Panc1 (cell line): ENCODE measurements around the gene LINGO3.

Experiments used
- POLR2AphosphoS5 ChIP-seq: IDR thresholded peaks from 2 replicates; pipeline ENCODE4 v1.6.1; 2012; ENCODE audit warnings: mild to moderate bottlenecking, low read depth, low read length, moderate library complexity
- SIN3A ChIP-seq: IDR thresholded peaks from 2 replicates; pipeline ENCODE4 v1.6.1; 2012; ENCODE audit warnings: low read depth, mild to moderate bottlenecking, low read length, moderate library complexity, borderline replicate concordance; ENCODE audit not compliant: insufficient read depth
- TCF7L2 ChIP-seq: IDR thresholded peaks from 2 replicates; pipeline ENCODE4 v1.6.1; 2011; ENCODE audit warnings: mild to moderate bottlenecking, low read depth, low read length, inconsistent platforms
- TF ChIP-seq, protein P1 (sequence below): fragments of 450-650 bp; IDR thresholded peaks from 2 replicates; pipeline ENCODE4 v1.5.1; 2017; ENCODE audit warnings: mild to moderate bottlenecking
- TF ChIP-seq, protein P2 (sequence below), 2 experiments: IDR thresholded peaks; 2 replicates each; pipeline ENCODE4 v1.6.1; 2011 to 2012; ENCODE audit warnings: low read depth in 2 of 2, control low read depth in 1 of 2, low read length in 1 of 2, mild to moderate bottlenecking in 1 of 2, moderate library complexity in 1 of 2; ENCODE audit not compliant: insufficient read depth in 1 of 2

DNA sequence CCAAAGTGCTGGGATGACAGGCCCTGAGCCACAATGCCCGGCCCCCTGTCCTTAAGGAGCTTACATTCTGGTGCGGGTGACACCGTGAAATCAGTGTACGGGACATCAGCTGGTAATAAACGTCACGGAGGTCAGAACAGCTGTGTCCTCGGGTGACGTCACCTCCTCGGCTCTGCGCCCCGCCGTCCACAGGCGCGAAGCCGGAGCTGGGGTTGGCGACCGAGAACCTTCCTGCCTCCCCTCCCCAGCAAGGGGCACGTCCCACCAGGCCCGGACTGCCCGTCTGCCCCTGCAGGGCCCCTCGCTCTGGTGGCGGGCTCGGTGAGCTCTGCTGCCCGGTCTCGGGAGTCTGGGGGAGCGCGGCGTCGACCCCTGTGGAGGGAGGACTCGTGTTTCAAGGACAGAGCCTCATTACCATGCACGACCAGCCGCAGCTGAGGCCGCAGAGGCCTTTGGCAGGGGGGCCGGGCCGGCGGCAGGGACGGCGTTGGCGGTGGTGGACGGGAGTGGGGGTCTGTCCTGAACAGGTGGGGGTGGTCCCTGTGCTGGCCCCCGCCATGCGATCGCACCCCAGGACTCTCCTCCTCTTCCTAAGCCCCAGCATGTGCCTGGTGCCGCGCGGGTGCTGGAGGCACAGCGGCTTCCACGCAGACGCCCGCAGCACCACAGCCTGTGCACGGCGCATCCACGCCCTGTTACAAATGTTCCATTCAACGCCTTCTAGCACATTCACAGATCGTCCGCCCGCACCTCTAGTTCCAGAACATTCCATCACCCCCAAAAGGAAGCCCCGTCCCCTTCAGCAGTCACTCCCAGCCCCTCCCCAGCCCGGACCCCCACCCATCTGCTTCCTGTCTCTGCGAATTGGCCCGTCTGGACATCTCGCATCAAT lies 5.4 kb downstream of the LINGO3 start:
- TF ChIP-seq, protein P1, sequence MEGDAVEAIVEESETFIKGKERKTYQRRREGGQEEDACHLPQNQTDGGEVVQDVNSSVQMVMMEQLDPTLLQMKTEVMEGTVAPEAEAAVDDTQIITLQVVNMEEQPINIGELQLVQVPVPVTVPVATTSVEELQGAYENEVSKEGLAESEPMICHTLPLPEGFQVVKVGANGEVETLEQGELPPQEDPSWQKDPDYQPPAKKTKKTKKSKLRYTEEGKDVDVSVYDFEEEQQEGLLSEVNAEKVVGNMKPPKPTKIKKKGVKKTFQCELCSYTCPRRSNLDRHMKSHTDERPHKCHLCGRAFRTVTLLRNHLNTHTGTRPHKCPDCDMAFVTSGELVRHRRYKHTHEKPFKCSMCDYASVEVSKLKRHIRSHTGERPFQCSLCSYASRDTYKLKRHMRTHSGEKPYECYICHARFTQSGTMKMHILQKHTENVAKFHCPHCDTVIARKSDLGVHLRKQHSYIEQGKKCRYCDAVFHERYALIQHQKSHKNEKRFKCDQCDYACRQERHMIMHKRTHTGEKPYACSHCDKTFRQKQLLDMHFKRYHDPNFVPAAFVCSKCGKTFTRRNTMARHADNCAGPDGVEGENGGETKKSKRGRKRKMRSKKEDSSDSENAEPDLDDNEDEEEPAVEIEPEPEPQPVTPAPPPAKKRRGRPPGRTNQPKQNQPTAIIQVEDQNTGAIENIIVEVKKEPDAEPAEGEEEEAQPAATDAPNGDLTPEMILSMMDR: no peak
- TF ChIP-seq, protein P2, sequence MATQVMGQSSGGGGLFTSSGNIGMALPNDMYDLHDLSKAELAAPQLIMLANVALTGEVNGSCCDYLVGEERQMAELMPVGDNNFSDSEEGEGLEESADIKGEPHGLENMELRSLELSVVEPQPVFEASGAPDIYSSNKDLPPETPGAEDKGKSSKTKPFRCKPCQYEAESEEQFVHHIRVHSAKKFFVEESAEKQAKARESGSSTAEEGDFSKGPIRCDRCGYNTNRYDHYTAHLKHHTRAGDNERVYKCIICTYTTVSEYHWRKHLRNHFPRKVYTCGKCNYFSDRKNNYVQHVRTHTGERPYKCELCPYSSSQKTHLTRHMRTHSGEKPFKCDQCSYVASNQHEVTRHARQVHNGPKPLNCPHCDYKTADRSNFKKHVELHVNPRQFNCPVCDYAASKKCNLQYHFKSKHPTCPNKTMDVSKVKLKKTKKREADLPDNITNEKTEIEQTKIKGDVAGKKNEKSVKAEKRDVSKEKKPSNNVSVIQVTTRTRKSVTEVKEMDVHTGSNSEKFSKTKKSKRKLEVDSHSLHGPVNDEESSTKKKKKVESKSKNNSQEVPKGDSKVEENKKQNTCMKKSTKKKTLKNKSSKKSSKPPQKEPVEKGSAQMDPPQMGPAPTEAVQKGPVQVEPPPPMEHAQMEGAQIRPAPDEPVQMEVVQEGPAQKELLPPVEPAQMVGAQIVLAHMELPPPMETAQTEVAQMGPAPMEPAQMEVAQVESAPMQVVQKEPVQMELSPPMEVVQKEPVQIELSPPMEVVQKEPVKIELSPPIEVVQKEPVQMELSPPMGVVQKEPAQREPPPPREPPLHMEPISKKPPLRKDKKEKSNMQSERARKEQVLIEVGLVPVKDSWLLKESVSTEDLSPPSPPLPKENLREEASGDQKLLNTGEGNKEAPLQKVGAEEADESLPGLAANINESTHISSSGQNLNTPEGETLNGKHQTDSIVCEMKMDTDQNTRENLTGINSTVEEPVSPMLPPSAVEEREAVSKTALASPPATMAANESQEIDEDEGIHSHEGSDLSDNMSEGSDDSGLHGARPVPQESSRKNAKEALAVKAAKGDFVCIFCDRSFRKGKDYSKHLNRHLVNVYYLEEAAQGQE (IDR thresholded peaks at IDR 0.05; ENCODE audit: insufficient read depth in 1 of 2, low read depth in 2 of 2, low read length in 1 of 2): no peak
- TF ChIP-seq POLR2AphosphoS5 (no peak), TCF7L2 (no peak), SIN3A (no peak)
